GM19397 (cell line): ENCODE results near the gene HAPLN2.
"Not testable (repeated sequence)": the region's sequence is repeated elsewhere in the genome, so short reads cannot be mapped to it uniquely, and the experiment has no call there.

ENCODE experiments used
- ATAC-seq: cut with Tn5 transposase; IDR thresholded peaks from one replicate; pipeline ENCODE4 v1.9.1; 2021; ENCODE audit warnings: mild to moderate bottlenecking, moderate library complexity; ENCODE audit not compliant: unreplicated experiment

Gene HAPLN2

DNA sequence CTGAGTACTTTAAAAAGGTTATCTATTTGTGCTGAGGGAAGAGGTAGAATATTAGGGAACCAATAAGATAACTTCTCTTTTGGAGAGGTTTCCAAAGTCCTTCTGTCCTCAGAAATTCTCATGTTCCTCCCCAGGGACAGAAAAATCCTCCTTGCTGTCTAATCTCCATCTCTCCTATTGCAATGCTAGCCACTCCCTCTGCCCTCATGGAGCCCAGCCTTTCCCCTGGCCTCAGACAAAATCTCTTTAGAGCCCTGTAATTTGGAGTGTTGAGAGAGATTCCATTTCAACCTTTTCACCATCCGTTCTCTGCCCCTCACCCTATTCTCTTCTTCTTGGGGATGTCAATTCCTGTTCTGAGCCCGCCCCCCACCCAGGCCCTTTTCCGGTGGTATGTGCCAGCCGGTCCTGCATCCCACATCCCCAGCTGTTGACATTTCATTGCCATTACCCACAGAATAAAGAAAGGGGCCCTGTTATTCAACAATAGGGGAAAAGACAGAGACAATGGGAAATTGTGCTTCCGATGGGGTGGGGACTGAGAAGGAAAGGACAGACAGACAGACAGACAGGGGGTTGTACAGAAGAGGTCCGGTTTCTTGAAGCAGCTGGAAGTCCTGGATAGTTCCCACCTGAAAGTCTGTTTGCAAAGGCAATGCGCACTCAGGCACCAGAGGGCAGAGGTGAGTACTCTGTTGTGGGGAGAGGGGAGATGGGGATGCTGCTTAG, at the start of gene HAPLN2:
HAPLN2 (plus strand) TSS at position 563 of the 729 bp plus-strand sequence. CDS start 4,076 bp downstream, outside the sequence.
- no peak for ATAC-seq

DNA sequence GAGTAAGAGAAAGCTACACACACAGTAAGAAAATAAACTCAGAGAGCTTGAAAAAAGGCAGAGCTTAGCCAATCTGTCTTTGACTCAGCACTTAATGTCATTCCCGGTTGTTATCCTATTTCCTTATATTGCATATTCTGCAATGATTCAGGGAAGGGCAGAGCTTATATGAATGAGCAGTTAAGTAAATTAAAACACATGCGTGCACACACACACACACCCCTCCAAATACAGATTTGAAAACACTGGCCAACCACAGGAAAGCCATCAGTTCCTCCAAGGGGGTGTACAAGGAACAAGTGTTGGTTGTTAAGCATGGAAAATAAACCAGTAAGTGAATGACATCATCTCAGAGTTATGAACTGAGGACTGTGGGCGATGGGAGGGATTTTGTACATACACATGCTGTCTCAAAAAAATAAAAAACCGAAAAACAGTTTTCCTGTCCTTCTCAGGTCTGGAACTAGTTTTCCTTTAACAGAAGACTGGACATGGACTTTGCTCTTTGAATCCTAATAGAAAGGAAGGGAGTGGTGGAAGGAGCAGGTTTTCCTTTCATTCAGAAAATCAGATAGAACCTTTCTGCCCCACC, 47.9 kb upstream of the HAPLN2 start:
- ATAC-seq = no peak

DNA sequence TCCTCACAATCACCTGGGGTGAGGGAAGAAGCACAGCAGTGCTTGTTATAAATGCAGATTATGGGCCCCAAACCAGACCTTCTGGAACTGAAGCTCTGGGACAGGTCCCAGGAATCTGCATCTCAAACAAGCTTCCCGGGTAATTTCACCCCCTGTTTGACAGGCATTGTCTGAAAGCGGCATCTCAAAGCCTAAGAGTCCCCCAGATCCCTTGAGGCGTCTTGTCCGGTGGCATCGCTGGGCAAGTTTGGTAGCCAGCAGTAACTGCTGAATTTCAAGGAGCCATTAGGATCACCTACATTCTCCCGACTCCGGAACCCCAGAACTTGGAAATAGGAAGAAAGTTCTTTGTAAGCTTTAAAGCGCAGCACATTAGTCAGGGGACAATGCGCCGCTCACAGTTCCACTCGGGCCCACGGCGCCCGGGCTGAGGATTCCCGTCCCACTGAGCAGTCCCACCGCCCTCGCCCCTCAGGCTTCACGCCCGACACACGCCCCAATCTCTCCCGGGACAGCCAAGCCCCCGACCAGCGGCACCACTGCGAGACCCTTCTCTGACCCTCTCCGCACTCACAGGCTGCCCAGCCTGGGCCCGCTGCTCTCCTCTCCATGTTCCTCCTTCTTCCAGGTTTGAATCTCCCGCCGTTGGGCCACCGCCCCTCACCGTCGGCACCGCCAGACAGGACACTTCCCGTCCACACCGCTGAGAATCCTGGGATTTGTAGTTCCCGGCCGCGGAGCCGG, 47.1 kb upstream of the HAPLN2 start, which contains the start of gene IQGAP3:
IQGAP3 (minus strand) TSS at position 647 of the 744 bp plus-strand sequence; CDS start at position 611, 36 bp downstream.
- peak; percentile 83 for ATAC-seq

DNA sequence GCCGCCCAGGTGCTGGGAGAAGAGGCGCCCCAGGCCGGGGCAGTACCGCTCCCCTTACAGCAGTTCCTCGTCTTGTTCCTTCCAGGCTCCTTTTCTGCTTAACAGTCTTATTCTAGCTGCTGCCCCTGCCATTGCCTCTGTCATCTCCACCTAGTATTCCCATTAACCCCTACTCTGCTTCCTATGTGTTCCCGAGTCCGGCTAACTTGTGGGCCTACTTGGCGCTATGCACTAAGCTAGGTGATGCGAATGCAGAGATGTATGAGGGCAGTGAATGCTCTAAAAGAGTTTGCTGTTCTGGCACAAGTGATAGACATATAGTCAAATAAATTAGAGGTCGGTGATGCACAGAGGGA, 46.6 kb upstream of the HAPLN2 start:
- no peak for ATAC-seq

DNA sequence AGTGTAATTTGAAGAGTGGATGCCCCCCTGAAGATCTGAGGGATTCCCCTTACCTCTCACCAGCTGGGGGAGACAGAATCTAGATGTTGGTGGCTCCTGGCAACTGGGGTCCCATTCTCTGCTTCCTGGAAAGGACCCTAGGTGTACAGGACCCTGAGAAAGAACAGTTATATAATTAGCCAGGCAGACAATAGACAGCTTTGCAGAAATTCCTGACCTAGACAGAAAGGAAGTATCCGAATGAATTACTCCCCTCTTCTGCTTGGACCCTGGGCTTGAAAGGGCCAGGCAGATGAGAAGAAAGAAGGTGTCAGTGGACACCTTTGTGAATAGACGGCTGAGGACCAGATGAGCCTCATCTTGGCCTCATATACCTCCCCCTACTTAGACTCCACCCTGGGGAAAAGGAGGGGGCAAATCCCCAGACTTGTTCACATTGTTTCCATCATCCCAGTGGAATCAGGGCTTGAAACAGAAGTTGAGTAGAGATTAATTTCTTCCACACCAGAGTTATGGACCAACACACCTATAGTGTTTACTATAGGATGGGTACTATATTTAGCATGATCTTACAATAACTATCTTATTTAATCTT, 45.1 kb upstream of the HAPLN2 start:
- ATAC-seq = no peak

DNA sequence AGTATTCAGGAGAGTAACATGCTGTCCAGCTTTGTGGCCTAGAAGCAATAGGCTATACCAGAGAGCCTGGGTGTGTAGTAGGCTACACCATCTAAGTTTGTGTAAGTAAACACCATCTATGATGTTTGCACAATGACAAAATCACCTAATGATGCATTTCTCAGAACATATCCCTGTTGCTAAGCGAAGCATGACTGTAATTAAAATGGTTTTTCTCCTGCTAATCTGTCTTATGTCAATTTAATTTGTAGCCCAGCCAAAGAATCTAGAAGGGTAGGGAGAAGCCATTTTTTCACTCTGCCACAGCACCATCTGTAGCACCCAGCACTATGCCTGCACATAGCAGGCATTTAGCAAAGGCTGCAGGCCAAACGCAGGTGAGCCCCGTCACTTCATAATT, 41.7 kb upstream of the HAPLN2 start:
- ATAC-seq = no peak

DNA sequence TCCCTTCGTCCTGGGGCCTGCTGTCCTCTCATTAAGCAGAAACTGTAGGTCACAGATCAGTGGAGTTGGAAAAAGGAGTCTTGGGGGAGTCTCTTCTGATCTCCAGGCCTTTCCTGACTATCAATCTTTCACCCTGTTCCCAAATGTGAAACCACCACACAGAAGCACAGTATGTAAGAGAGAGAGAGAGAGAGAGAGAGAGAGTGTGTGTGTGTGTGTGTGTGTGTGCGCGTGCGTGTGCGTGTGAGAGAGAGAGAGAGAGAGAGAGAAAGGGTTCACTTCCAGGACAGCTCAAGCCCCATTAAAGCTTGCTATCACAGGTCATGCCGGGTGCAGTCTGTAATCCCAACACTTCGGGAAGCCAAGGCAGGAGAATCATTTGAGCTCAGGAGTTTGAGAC, 41.2 kb upstream of the HAPLN2 start:
- ATAC-seq = no peak

DNA sequence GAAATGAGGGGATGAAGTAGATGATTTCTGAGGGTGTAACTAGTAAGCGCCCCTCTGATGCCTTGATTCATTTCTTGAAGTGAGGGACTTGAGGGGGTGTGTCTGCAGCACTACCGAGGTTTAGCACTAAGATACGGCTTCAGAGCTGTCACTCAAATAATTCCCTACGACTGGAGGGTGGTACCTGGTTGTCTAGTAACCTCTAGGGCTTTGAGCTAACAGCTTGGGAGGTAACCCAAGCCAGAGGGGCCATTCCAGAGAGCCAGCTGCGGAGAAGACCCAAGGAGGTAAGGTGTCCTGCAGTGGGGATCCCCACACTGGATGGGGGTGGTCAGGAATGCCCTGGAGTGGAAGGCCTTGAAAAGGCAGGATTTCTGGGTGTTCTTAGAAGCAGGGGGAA, 39.7 kb upstream of the HAPLN2 start, which contains the start of gene TTC24:
TTC24 (plus strand) TSS at position 252 of the 400 bp plus-strand sequence. CDS start 1,642 bp downstream, outside the sequence.
- no peak for ATAC-seq

DNA sequence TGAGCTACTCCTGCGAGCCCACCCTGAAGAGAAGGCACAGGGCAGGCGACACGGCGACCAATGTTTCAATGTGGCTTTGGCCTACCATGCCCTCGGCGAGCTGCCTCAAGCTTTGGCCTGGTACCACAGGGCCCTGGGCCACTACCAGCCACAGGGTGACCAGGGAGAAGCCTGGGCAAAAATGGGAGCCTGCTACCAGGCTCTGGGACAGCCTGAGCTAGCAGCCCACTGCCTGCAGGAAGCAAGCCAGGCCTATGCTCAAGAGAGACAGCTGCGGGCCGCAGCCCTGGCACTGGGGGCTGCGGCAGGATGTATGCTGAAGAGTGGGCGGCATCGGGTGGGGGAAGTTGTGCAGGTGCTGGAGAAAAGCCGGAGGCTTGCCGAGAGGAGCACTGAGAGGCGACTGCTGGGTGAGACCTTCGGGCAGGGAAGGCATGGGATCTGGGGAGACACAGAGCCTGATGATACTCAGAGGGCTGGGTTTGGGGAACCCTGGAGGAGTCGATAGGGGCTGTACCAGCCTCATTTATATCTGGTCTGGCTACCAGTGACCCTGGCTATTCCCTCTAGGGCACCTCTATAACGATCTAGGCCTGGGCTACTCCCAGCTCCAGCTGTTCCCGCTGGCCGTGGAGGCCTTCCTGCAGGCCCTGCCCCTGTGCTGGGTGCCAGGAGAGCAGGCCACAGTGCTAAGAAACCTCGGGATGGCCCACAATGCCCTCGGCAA, 37.4 kb upstream of the HAPLN2 start:
- no peak for ATAC-seq

DNA sequence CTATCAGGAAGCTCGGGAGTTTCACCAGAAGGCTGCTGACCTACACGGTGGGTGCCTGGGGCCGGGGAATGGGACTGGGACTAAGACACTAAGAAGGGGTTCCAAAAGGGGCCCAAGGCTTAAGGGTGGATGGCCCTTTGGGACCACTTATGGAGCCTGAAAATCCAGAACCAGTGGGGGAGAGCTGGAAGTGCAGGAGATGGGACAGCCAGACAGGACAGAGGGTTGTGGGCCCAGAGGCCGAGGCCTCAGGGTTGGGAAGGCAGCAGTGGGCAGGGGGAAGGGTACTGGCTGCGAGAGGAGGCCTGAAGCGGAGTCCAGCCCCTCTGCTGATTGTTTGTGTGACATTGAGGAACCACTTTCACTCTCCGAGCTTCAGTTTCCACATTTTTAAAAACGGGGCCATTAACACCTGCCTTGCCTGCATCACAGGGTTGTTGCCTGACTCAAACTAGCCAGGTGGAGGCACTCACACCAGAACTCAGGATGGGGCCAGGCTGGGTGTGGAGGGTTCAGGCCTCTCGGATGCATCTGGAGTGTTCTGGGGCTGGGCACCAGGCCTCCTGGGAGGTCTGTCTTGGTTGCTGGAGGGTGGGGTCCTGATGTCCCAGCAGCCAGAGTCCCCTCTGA, 36.7 kb upstream of the HAPLN2 start:
- ATAC-seq = no peak

DNA sequence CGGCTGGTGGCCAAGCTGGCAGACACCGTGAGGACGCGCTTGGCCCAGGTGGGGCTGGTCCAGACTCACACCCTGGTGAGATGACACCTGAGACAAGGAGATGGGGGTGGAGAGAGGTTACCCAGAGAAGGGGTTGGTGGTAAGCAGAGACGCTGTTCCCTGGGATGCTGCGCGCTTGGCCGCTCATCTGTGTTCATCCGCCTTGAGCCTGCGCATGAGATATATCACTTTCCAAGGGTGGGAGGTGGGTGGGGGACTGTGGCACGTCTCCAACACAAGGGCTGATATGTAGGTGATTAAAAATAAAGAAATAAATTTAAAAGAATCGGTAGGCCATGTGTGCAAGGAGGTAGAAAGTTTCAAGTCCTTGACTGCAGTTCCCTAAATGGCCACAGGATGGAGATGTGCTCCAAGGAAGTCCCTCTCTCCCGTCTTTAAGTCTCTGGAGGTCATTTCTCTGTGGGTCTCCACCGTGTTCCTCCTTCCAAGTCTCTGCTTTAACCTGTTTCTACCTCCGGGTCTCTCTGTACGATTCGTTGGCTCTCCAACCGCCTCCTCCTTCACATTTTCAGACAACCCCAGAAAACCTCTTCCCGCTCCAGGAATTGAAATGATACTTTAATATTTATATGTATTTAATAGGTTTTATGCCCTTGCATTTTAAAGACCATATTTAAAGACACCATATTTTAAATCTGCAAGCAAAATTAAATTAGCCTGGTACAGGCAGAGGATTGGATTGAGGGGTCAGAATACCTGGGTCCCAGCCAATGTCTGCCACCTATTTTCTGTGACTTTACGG, 35.2 kb upstream of the HAPLN2 start:
- no peak for ATAC-seq

DNA sequence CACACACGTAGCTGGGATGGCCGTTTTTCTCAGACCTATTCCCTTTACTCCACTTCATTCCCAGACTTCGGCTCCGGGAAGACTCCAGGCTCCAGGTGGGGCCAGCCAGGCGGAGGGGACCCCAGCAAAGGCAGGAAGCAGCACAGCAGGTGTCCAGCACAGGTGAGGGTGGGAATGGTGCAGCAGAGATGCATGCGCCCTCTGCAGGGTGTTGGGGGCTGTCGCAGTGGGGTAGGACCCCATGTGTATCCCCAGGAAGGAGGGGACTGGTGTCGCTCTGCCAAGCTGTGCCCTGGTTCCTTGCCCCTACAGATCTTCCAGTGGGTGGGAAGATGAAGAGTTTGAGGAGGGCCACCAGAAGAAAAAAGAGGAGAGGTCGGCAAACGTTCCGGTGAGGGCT, 34.4 kb upstream of the HAPLN2 start:
- no peak for ATAC-seq

DNA sequence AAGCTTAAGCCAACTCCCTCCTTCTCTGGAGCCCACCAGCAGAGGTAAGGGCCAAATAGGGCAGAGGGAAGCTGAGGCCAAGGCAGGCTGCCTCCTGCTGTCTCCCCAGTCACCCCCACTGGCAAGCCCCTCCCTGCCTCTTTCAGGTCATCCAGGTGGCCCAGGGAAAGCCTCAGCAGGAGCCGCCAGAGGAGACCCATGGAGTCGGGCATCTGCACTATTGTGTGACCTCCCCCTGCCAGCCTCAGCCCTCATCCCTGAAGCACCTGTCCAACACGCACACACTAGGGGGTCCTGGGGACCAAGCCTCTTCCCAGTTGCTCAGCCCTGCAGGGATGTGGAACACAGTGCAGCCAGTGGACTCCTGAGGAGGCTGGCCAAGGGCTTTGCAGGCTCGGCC, 32.9 kb upstream of the HAPLN2 start:
- no peak for ATAC-seq

DNA sequence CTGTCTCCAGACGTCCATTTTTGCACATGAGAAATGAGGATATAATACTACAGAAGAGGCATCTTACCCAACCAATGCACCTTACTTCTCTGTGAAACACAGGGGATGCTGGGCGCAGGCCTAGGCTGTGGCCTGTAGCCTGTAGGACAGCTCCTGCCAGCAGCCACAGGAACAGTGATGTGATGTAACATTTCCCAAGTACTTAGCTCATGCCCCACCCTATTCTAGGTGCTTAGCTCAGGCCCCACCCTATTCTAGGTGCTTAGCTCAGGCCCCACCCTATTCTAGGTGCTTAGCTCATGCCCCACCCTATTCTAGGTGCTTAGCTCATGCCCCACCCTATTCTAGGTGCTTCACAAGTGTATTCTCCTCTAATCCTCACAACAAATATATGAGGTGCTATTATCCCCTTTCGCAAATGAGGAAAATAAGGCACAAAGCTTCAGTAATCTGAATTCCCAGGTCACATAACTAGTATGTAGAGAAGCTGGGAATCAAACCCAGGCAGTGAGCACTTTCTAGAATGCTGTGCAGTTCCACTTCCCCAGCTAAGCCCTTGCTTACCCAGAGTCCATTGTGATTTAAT, 32.2 kb upstream of the HAPLN2 start:
- no peak for ATAC-seq

DNA sequence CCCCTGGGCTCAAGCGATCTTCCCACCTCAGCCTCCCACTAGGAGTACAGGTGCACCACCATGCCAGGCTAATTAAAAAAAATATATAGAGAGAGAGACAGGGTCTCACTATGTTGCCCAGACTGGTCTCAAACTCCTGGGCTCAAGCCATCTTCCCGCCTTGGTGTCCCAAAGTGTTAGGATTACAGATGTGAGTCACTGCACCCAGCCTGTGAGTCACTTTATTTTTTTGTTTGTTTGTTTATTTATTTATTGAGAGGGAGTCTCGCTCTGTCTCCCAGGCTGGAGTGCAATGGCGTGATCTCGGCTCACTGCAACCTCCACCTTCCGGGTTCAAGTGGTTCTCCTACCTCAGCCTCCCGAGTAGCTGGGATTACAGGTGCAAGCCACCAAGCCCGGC, 31.3 kb upstream of the HAPLN2 start:
- ATAC-seq = not testable (repeated sequence)

DNA sequence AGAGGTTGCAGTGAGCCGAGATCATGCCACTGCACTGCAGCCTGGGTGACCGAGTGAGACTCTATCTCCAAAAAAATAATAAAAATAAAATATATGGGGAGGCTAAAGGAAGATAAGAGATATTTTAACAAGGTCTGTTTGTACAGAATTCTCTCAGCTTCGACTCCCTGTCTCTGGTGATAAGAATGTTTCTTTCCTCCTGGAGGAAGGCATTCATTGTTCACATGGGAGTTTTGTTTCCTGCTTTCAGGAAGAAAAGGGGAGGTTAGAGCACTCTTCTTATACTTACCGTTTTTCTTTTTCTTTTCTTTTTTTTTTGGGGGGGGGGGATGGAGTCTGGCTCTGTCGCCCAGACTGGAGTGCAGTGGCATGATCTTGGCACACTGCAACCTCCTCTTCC, 29.7 kb upstream of the HAPLN2 start:
- no peak for ATAC-seq

DNA sequence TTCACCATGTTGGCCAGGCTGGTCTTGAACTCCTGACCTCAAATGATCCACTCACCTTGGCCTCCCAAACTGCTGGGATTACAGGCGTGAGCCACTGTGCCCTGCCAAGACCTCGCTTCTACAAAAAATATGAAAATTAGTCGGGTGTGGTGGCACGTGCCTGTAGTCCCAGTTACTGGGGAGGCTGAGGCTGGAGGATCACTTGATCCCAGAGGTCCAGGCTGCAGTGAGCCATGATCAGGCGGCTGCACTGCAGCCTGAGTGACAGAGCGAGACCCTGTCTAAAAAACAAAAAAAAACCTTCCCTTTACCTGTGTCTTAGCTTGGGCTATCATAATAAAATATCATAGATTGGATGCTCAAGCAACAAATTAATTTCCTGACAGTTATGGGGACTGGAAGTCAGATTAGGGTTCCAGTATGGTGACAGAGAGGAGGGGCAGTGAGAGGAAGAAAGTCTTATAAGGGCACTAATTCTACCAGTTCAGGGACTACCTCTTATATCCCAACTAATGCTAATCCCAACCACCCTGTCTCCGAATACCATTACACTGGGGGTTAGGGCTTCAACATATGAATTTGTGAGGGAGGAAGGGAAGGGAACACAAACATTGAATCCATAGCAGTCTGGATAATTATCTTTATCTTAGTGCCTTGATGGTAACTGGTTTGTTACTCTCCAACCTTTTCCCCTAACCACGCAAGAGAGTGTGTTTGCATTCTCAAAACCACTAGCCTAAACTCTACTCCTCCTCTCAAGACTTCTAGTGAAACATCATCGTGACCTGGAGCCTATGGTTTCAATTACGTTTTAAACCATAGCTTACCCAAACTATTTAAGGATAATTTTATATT, 28.7 kb upstream of the HAPLN2 start:
- no peak for ATAC-seq

DNA sequence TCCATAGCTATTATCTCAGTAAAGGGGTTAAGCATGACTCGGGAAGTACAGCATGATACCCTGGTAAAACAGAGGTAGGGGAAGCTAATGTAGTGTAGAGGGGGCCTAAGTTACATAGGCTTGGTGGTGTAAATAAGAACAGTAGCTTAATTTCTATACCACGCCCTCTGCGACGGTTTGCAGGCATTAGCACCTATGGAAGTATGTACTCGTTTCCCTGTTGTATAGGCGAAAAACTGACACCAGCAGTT, 28.1 kb upstream of the HAPLN2 start:
- ATAC-seq = no peak
